HEK293 (cell line): Measurements from ENCODE around the gene NSD1.

Source experiments
- ATF2 ChIP-seq: fragments of 450-650 bp; formaldehyde crosslinking; IDR thresholded peaks from 2 replicates; pipeline ENCODE4 v1.5.1; 2016; ENCODE audit warnings: missing biosample characterization, missing genetic modification characterization, low read depth
- CTCF ChIP-seq: fragments of 450-650 bp; formaldehyde crosslinking; IDR thresholded peaks from 2 replicates; pipeline ENCODE4 v1.5.1; 2016; ENCODE audit warnings: missing biosample characterization, missing genetic modification characterization
- GLI2 ChIP-seq: fragments of 450-650 bp; formaldehyde crosslinking; IDR thresholded peaks from 2 replicates; pipeline ENCODE4; 2017; ENCODE audit warnings: missing biosample characterization, missing genetic modification characterization, low read depth, borderline replicate concordance
- PBX3 ChIP-seq: sonication (generic); formaldehyde crosslinking; IDR thresholded peaks from 2 replicates; pipeline ENCODE4 v1.8.1; 2022; ENCODE audit warnings: mild to moderate bottlenecking, moderate library complexity, missing genetic modification reagents
- SETDB1 ChIP-seq: IDR thresholded peaks from one replicate; pipeline ENCODE4 v1.6.1; 2017; ENCODE audit warnings: mild to moderate bottlenecking, low read length, moderate library complexity, mixed read lengths; ENCODE audit not compliant: insufficient read length
- YY1 ChIP-seq: fragments of 450-650 bp; formaldehyde crosslinking; IDR thresholded peaks from 2 replicates; pipeline ENCODE4 v1.5.1; 2018; ENCODE audit warnings: missing biosample characterization, missing genetic modification characterization
- ZNF174 ChIP-seq: fragments of 450-650 bp; formaldehyde crosslinking; IDR thresholded peaks from 2 replicates; pipeline ENCODE4 v1.5.0; 2017; ENCODE audit warnings: missing biosample characterization, mild to moderate bottlenecking, missing genetic modification characterization
- ZNF510 ChIP-seq: fragments of 450-650 bp; formaldehyde crosslinking; IDR thresholded peaks from 2 replicates; pipeline ENCODE4 v1.5.1; 2018; ENCODE audit warnings: mild to moderate bottlenecking, missing genetic modification characterization, missing biosample characterization; ENCODE audit not compliant: insufficient replicate concordance
- ZNF561 ChIP-seq: fragments of 450-650 bp; IDR thresholded peaks from 2 replicates; pipeline ENCODE4 v1.5.1; 2018; ENCODE audit warnings: missing biosample characterization, missing genetic modification characterization, borderline replicate concordance
- ZNF785 ChIP-seq: fragments of 450-650 bp; formaldehyde crosslinking; IDR thresholded peaks from 2 replicates; pipeline ENCODE4 v1.5.1; 2016; ENCODE audit warnings: missing biosample characterization, missing genetic modification characterization
- ZSCAN5A ChIP-seq: fragments of 450-650 bp; formaldehyde crosslinking; IDR thresholded peaks from 2 replicates; pipeline ENCODE4 v1.5.1; 2016; ENCODE audit warnings: missing biosample characterization, missing genetic modification characterization
- TF ChIP-seq, protein P1 (sequence below): fragments of 450-650 bp; formaldehyde crosslinking; IDR thresholded peaks from 2 replicates; pipeline ENCODE4 v1.5.1; 2016; ENCODE audit warnings: missing biosample characterization, missing genetic modification characterization
- TF ChIP-seq, protein P2 (sequence below): fragments of 450-650 bp; formaldehyde crosslinking; IDR thresholded peaks from 2 replicates; pipeline ENCODE4 v1.5.1; 2016; ENCODE audit warnings: missing biosample characterization, missing genetic modification characterization, borderline replicate concordance
- TF ChIP-seq, protein P3 (sequence below): fragments of 450-650 bp; formaldehyde crosslinking; IDR thresholded peaks from 2 replicates; pipeline ENCODE4 v1.5.1; 2016; ENCODE audit warnings: missing biosample characterization, missing genetic modification characterization

DNA sequence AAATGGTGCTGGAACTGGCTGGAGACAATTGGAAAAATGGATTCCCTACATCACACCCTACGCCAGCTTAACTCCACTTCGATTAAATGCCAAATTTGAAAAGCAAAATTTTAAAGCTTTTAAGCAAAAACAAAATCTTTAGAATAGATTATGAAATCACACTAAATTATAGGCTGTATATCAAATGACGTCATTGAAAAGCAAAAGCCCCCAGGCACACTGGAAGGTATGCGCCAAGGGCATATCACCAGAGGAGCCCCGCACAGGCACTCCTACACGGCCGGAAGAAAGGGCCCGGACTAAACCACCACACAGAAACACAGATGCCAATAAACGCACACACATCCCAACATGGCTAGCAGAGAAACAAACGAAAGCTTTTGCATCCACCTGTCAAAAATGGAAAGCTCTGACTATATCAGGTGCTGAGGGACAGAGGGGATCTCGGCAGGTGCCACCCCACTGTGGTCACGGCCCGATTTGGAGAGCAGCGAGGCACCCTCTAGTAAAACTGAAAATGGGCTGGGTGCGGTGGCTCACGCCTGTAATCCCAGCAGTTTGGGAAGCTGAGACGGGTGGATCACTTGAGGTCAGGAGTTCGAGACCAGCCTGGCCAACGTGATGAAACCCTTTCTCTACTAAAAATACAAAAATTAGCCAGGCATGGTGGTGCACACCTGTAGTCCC, 195.1 kb downstream of the NSD1 start:
- TF ChIP-seq CTCF (tag by site-specific recombination) (no peak), ZNF510 (tag by site-specific recombination) (no peak), ZNF174 (tag by site-specific recombination) (no peak), YY1 (tag by site-specific recombination) (no peak), GLI2 (tag by site-specific recombination) (no peak), SETDB1 (no peak), ZNF785 (tag by site-specific recombination) (no peak), ZSCAN5A (tag by site-specific recombination) (no peak), PBX3 (CRISPR knock-in tag) (no peak), ATF2 (tag by site-specific recombination) (peak; percentile 65; the same call in 1 of the 2 replicates), ZNF561 (tag by site-specific recombination) (no peak)
- TF ChIP-seq, protein P1, sequence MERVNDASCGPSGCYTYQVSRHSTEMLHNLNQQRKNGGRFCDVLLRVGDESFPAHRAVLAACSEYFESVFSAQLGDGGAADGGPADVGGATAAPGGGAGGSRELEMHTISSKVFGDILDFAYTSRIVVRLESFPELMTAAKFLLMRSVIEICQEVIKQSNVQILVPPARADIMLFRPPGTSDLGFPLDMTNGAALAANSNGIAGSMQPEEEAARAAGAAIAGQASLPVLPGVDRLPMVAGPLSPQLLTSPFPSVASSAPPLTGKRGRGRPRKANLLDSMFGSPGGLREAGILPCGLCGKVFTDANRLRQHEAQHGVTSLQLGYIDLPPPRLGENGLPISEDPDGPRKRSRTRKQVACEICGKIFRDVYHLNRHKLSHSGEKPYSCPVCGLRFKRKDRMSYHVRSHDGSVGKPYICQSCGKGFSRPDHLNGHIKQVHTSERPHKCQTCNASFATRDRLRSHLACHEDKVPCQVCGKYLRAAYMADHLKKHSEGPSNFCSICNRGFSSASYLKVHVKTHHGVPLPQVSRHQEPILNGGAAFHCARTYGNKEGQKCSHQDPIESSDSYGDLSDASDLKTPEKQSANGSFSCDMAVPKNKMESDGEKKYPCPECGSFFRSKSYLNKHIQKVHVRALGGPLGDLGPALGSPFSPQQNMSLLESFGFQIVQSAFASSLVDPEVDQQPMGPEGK (tag by site-specific recombination) = no peak
- TF ChIP-seq, protein P2, sequence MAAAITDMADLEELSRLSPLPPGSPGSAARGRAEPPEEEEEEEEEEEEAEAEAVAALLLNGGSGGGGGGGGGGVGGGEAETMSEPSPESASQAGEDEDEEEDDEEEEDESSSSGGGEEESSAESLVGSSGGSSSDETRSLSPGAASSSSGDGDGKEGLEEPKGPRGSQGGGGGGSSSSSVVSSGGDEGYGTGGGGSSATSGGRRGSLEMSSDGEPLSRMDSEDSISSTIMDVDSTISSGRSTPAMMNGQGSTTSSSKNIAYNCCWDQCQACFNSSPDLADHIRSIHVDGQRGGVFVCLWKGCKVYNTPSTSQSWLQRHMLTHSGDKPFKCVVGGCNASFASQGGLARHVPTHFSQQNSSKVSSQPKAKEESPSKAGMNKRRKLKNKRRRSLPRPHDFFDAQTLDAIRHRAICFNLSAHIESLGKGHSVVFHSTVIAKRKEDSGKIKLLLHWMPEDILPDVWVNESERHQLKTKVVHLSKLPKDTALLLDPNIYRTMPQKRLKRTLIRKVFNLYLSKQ = no peak
- TF ChIP-seq, protein P3, sequence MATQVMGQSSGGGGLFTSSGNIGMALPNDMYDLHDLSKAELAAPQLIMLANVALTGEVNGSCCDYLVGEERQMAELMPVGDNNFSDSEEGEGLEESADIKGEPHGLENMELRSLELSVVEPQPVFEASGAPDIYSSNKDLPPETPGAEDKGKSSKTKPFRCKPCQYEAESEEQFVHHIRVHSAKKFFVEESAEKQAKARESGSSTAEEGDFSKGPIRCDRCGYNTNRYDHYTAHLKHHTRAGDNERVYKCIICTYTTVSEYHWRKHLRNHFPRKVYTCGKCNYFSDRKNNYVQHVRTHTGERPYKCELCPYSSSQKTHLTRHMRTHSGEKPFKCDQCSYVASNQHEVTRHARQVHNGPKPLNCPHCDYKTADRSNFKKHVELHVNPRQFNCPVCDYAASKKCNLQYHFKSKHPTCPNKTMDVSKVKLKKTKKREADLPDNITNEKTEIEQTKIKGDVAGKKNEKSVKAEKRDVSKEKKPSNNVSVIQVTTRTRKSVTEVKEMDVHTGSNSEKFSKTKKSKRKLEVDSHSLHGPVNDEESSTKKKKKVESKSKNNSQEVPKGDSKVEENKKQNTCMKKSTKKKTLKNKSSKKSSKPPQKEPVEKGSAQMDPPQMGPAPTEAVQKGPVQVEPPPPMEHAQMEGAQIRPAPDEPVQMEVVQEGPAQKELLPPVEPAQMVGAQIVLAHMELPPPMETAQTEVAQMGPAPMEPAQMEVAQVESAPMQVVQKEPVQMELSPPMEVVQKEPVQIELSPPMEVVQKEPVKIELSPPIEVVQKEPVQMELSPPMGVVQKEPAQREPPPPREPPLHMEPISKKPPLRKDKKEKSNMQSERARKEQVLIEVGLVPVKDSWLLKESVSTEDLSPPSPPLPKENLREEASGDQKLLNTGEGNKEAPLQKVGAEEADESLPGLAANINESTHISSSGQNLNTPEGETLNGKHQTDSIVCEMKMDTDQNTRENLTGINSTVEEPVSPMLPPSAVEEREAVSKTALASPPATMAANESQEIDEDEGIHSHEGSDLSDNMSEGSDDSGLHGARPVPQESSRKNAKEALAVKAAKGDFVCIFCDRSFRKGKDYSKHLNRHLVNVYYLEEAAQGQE (tag by site-specific recombination) = no peak
